PC-9 (cell line): ENCODE results near the gene SENP3. TPM values are rescaled to one million over a fixed set of nuclear protein-coding genes. Genes with fewer than 3 reads are reported as not detected.

ENCODE experiments used
- BruUV-seq: library from RNA; stranded (reverse); fragments of 400-500 nt; replicated peaks from 2 replicates; lab custom pipeline; 2021; lab: Mats Ljungman, UMichigan
- CTCF ChIA-PET: fragments of 300-600 bp; sonication (Branson Sonifier 250); formaldehyde crosslinking; loops from one replicate; lab custom pipeline; 2022; ENCODE audit warnings: antibody characterized with exemption; lab: Charles Lee
- POLR2A ChIA-PET: fragments of 300-600 bp; sonication (Branson Sonifier 250); formaldehyde crosslinking; loops from one replicate; lab custom pipeline; 2022; ENCODE audit warnings: antibody characterized with exemption; ENCODE audit not compliant: unreplicated experiment; lab: Charles Lee
- DNase-seq, 2 experiments: peaks; one replicate each; pipeline versions ENCODE4 v3.0.0 to v3.0.0-alpha.2; 2015 to 2022; ENCODE audit warnings: mixed read lengths in 1 of 2
- H2AFZ ChIP-seq: fragments of 200-600 bp; sonication (generic); 2 replicates; pipeline ENCODE4 v1.8.1; 2017; ENCODE audit warnings: antibody characterized with exemption
- H3F3A ChIP-seq: fragments of 200-600 bp; sonication (generic); 2 replicates; pipeline ENCODE4 v1.8.1; 2017; ENCODE audit warnings: antibody characterized with exemption, mild to moderate bottlenecking, low read depth; ENCODE audit not compliant: insufficient read depth
- H3K27ac ChIP-seq: fragments of 200-600 bp; sonication (generic); 2 replicates; pipeline ENCODE4 v1.6.1; 2016; ENCODE audit warnings: mixed run types
- H3K27me3 ChIP-seq: fragments of 200-600 bp; sonication (generic); 2 replicates; pipeline ENCODE4 v1.6.1; 2016; ENCODE audit warnings: low read depth, mixed run types; ENCODE audit not compliant: insufficient read depth
- H3K36me3 ChIP-seq: fragments of 200-600 bp; sonication (generic); 2 replicates; pipeline ENCODE4 v1.6.1; 2016; ENCODE audit warnings: low read depth, mixed run types
- H3K4me1 ChIP-seq: fragments of 200-600 bp; sonication (generic); replicated peaks from 2 replicates; pipeline ENCODE4 v1.6.1; 2016; ENCODE audit warnings: mixed run types; ENCODE audit not compliant: insufficient read depth
- H3K4me2 ChIP-seq: fragments of 200-600 bp; sonication (generic); 2 replicates; pipeline ENCODE4 v1.6.1; 2017; ENCODE audit warnings: mixed run types
- H3K4me3 ChIP-seq: fragments of 200-600 bp; sonication (generic); 2 replicates; pipeline ENCODE4 v1.6.1; 2016; ENCODE audit warnings: mixed run types
- H3K79me2 ChIP-seq: fragments of 200-600 bp; sonication (generic); 2 replicates; pipeline ENCODE4 v1.6.1; 2017; ENCODE audit warnings: low read depth, mixed run types
- H3K9me2 ChIP-seq: fragments of 200-600 bp; sonication (generic); 2 replicates; pipeline ENCODE4 v1.8.1; 2017; ENCODE audit warnings: mild to moderate bottlenecking; ENCODE audit not compliant: insufficient read depth
- H3K9me3 ChIP-seq: fragments of 200-600 bp; sonication (generic); 2 replicates; pipeline ENCODE4 v1.8.1; 2016; ENCODE audit warnings: low read depth; ENCODE audit not compliant: insufficient read depth
- H4K20me1 ChIP-seq: fragments of 200-600 bp; sonication (generic); 2 replicates; pipeline ENCODE4 v1.8.1; 2017; ENCODE audit not compliant: insufficient read depth
- CTCF ChIP-seq: fragments of 200-600 bp; sonication (generic); conservative IDR thresholded peaks from 2 replicates; pipeline ENCODE4 v1.6.1; 2017; ENCODE audit warnings: mixed run types, antibody characterized with exemption, mild to moderate bottlenecking, moderate library complexity
- EZH2 ChIP-seq: fragments of 200-600 bp; sonication (generic); IDR thresholded peaks from 2 replicates; pipeline ENCODE4 v1.8.0; 2017; ENCODE audit warnings: antibody characterized with exemption, low read depth
- intact Hi-C: fragments of 100-400 bp; cut with micrococcal nuclease; formaldehyde crosslinking; loops from one replicate; pipeline ENCODE4 v1.10.0; 2022; ENCODE audit not compliant: unreplicated experiment
- total RNA-seq: library from RNA; stranded (reverse); gene quantifications from 2 replicates; pipeline ENCODE4 v1.2.3, GENCODE V29; 2021

SENP3 gene
- total RNA-seq, 1 experiment from 2014 or later: 72.4 TPM

- Histone ChIP-seq H3K4me2 (peak overlapping the region; percentile 91), H3K4me3 (peak overlapping the region; percentile 83; the same call in 1 of the 2 replicates), H3K27me3 (no peaks in the 10 kb centered on the region), H3F3A (peaks cover 48% of the 10 kb centered on the region), H3K27ac (peak overlapping the region; percentile 97), H3K79me2 (peaks cover 43% of the 10 kb centered on the region), H3K9me3 (no peaks in the 10 kb centered on the region), H2AFZ (no peak overlapping the region), H3K4me1 (peaks cover 46% of the 10 kb centered on the region), H3K36me3 (no peaks in the 10 kb centered on the region), H4K20me1 (no peaks in the 10 kb centered on the region; the same call in 1 of the 2 replicates), H3K9me2 (no peaks in the 10 kb centered on the region)
- TF ChIP-seq EZH2 (no peak), CTCF (no peak)
- no TSS peak for BruUV-seq
- POLR2A ChIA-PET: interaction anchor here (0.6 kb wide), 1 partner anchor 154 kb away, joined by 3 read pairs; no protein-coding TSS in a partner anchor
- intact Hi-C loops: loop anchor here (1.0 to 10.0 kb wide), 5 partner anchors 15 to 543 kb away; partner anchors contain the start of genes CHD3, CYB5D1, DNAH2 and NAA38
- peak; percentile 45 to 71 for DNase-seq
- CTCF ChIA-PET: interaction anchor here (0.6 to 0.9 kb wide), 4 partner anchors 27 to 129 kb away, joined by 3 to 4 read pairs (median 4); no protein-coding TSS in a partner anchor
These were observed 25.9 kb downstream of the SENP3 start for GRCh38 chr17:7587420-7588151.

GRCh38 chr17:7588553-7589203 lies 27.0 kb downstream of the SENP3 start:
- TF ChIP-seq EZH2 (no peak), CTCF (no peak)
- BruUV-seq: no TSS peak
- peaks cover 43% of the 10 kb centered on the region for H3K79me2 ChIP-seq
- no peaks in the 10 kb centered on the region for H3K27me3 ChIP-seq
- H3K4me1 ChIP-seq: peaks cover 39% of the 10 kb centered on the region
- ChIA-PET CTCF (interaction anchor here (0.5 to 1.4 kb wide), 5 partner anchors 10 to 184 kb away, joined by 3 to 7 read pairs (median 3); partner anchors contain the start of genes CD68, CHRNB1, TMEM256 and TP53), POLR2A (interaction anchor here (0.6 to 1.5 kb wide), 7 partner anchors 9 to 337 kb away, joined by 4 to 22 read pairs (median 6); partner anchors contain the start of genes CD68, CTDNEP1, FXR2 and TP53)
- H4K20me1 ChIP-seq: no peaks in the 10 kb centered on the region; the same call in 1 of the 2 replicates
- no peaks in the 10 kb centered on the region for H3K9me2 ChIP-seq
- H2AFZ ChIP-seq: no peak overlapping the region
- H3K36me3 ChIP-seq: no peaks in the 10 kb centered on the region
- no peaks in the 10 kb centered on the region for H3K9me3 ChIP-seq
- H3K4me3 ChIP-seq: peak overlapping the region; percentile 83
- peak in 1 of 2 experiments; percentile 44 for DNase-seq
- H3K4me2 ChIP-seq: peak overlapping the region; percentile 91
- peak overlapping the region; percentile 97 for H3K27ac ChIP-seq
- intact Hi-C loops: loop anchor here (1.0 to 10.0 kb wide), 8 partner anchors 27 to 544 kb away; partner anchors contain the start of genes CHD3, CYB5D1, DNAH2 and KCTD11
- peaks cover 48% of the 10 kb centered on the region for H3F3A ChIP-seq
